ENCODE results near the gene SYCP2L.

Gene SYCP2L

GRCh38 chr6:11017090-11017489, 130.2 kb downstream of the SYCP2L start:
- H3K27me3 ChIP-seq: peaks cover 0 to 5% of the 10 kb centered on the region in 2 donors
- H3K9me3 ChIP-seq: no peaks in the 10 kb centered on the region
- no peak for DNase-seq
- no peak overlapping the region for H3K27ac ChIP-seq
- no peak for TF ChIP-seq CTCF (IDR thresholded peaks at IDR 0.05)
- no peaks in the 10 kb centered on the region for H3K36me3 ChIP-seq
- H3K4me1 ChIP-seq: no peaks in the 10 kb centered on the region
- H3K4me3 ChIP-seq: no peak overlapping the region
- intact Hi-C loops (cut with DNase I; ENCODE audit: low total_unique reads): no loop called here

- H3K4me3 ChIP-seq: no peak overlapping the region
- H3K27me3 ChIP-seq: peaks cover 0 to 5% of the 10 kb centered on the region in 2 donors
- H3K36me3 ChIP-seq: no peaks in the 10 kb centered on the region
- TF ChIP-seq CTCF (IDR thresholded peaks at IDR 0.05): no peak
- intact Hi-C loops (cut with DNase I; ENCODE audit: low total_unique reads): no loop called here
- no peaks in the 10 kb centered on the region for H3K9me3 ChIP-seq
- DNase-seq: no peak
- H3K4me1 ChIP-seq: no peaks in the 10 kb centered on the region
- no peak overlapping the region for H3K27ac ChIP-seq
Observed at GRCh38 chr6:11018225-11018624, 131.4 kb downstream of the SYCP2L start.

- no peak for DNase-seq
- Histone ChIP-seq H3K36me3 (no peaks in the 10 kb centered on the region), H3K9me3 (no peaks in the 10 kb centered on the region), H3K4me1 (no peaks in the 10 kb centered on the region), H3K4me3 (no peak overlapping the region), H3K27me3 (no peaks in the 10 kb centered on the region), H3K27ac (no peak overlapping the region)
- no peak for TF ChIP-seq CTCF (IDR thresholded peaks at IDR 0.05)
- intact Hi-C loops (cut with DNase I; ENCODE audit: low total_unique reads): no loop called here
Observed at GRCh38 chr6:11021003-11021402, 134.2 kb downstream of the SYCP2L start.

GRCh38 chr6:11021714-11022113, 134.9 kb downstream of the SYCP2L start:
- TF ChIP-seq CTCF (IDR thresholded peaks at IDR 0.05): no peak
- no peaks in the 10 kb centered on the region for H3K36me3 ChIP-seq
- H3K27ac ChIP-seq: no peak overlapping the region
- H3K27me3 ChIP-seq: no peaks in the 10 kb centered on the region
- intact Hi-C loops (cut with DNase I; ENCODE audit: low total_unique reads): no loop called here
- H3K4me3 ChIP-seq: no peak overlapping the region
- no peak for DNase-seq
- H3K9me3 ChIP-seq: no peaks in the 10 kb centered on the region
- no peaks in the 10 kb centered on the region for H3K4me1 ChIP-seq

GRCh38 chr6:11023032-11023431, 136.2 kb downstream of the SYCP2L start:
- intact Hi-C loops (cut with DNase I; ENCODE audit: low total_unique reads): no loop called here
- no peaks in the 10 kb centered on the region for H3K4me1 ChIP-seq
- DNase-seq: no peak
- H3K27ac ChIP-seq: no peak overlapping the region
- no peak overlapping the region for H3K4me3 ChIP-seq
- peaks cover 0 to 7% of the 10 kb centered on the region in 2 donors for H3K27me3 ChIP-seq
- no peaks in the 10 kb centered on the region for H3K36me3 ChIP-seq
- TF ChIP-seq CTCF (IDR thresholded peaks at IDR 0.05): no peak
- no peaks in the 10 kb centered on the region for H3K9me3 ChIP-seq

All from tibial artery (tissue), 4 donors.